Stimulated activated CD4-positive, alpha-beta T cell treated with anti-CD3 and anti-CD28 coated beads, Interleukin-1b, Interleukin-23, amount 100 ng/mL, for 4 hours (primary cell): Measurements from ENCODE around the gene HEMK1.

Source experiments
- DNase-seq, 2 donors: peaks; one replicate each; pipeline ENCODE4 v3.0.0-alpha.2; 2020; ENCODE audit warnings: low read depth in 2 of 2

The HEMK1 gene

GRCh38 chr3:50573566-50574443, 4.5 kb downstream of the HEMK1 start:
- DNase-seq: peak; percentile 43 to 64

- DNase-seq: no peak
These were observed 5.1 kb downstream of the HEMK1 start for GRCh38 chr3:50574444-50574831.

GRCh38 chr3:50575372-50575771, 6.0 kb downstream of the HEMK1 start:
- no peak for DNase-seq

- DNase-seq: no peak
These were observed 8.0 kb downstream of the HEMK1 start for GRCh38 chr3:50577348-50577747.

- DNase-seq: no peak
These were observed 11.5 kb downstream of the HEMK1 start for GRCh38 chr3:50580683-50581458.

GRCh38 chr3:50581459-50581842, 12.1 kb downstream of the HEMK1 start:
- no peak for DNase-seq

- DNase-seq: no peak
These were observed 12.8 kb downstream of the HEMK1 start for GRCh38 chr3:50582083-50582482.

GRCh38 chr3:50583897-50584296, 14.6 kb downstream of the HEMK1 start:
- DNase-seq: no peak

GRCh38 chr3:50584391-50584790, 15.1 kb downstream of the HEMK1 start:
- DNase-seq: no peak

- DNase-seq: no peak
These were observed 16.8 kb downstream of the HEMK1 start for GRCh38 chr3:50585919-50586762.

GRCh38 chr3:50586763-50587070, 17.4 kb downstream of the HEMK1 start:
- DNase-seq: no peak

GRCh38 chr3:50587373-50587772, 18.1 kb downstream of the HEMK1 start:
- no peak for DNase-seq

GRCh38 chr3:50587806-50588758, 18.8 kb downstream of the HEMK1 start:
- DNase-seq: peak in 1 of 2 donors; percentile 74

GRCh38 chr3:50588759-50589433, 19.6 kb downstream of the HEMK1 start:
- DNase-seq: no peak

- DNase-seq: no peak
These were observed 21.9 kb downstream of the HEMK1 start for GRCh38 chr3:50591196-50591741.

- no peak for DNase-seq
These were observed 23.2 kb downstream of the HEMK1 start for GRCh38 chr3:50592568-50592967.

GRCh38 chr3:50594253-50594785, 25.0 kb downstream of the HEMK1 start:
- no peak for DNase-seq

- DNase-seq: no peak
These were observed 29.9 kb downstream of the HEMK1 start for GRCh38 chr3:50599115-50599715.

- no peak for DNase-seq
These were observed 30.4 kb downstream of the HEMK1 start for GRCh38 chr3:50599716-50600118.
